Body of pancreas (tissue), 4 donors: ENCODE data around the gene BBX. TPM values are rescaled to one million over a fixed set of nuclear protein-coding genes. Genes with fewer than 3 reads are reported as not detected.

Experiments
- ATAC-seq: fragments of 150-250 bp; one replicate; pipeline ENCODE4 v1.9.1; 2016
- DNase-seq, 4 donors: peaks; one replicate each; pipeline ENCODE4 v3.0.0-alpha.2; 2019
- H3K27ac ChIP-seq, 4 donors: fragments of 200-600 bp; sonication (generic); 1 replicate in 3 of 4; 2 replicates in 1 of 4; pipeline versions ENCODE4 v1.5.1 to v1.6.1; 2016 to 2019; ENCODE audit warnings: mild to moderate bottlenecking in 1 of 4, mixed read lengths in 1 of 4, moderate library complexity in 1 of 4
- H3K27me3 ChIP-seq, 2 donors: fragments of 200-600 bp; sonication (generic); one replicate each; pipeline ENCODE4 v1.6.0; 2016; ENCODE audit warnings: mild to moderate bottlenecking in 1 of 2
- H3K36me3 ChIP-seq, 2 donors: fragments of 200-600 bp; sonication (generic); replicated peaks in 1 of 2; 2 replicates each; pipeline ENCODE4 v1.5.1; 2016; ENCODE audit warnings: low read depth in 2 of 2; ENCODE audit not compliant: insufficient read depth in 1 of 2
- H3K4me1 ChIP-seq: fragments of 200-600 bp; sonication (generic); one replicate; pipeline ENCODE4 v1.6.0; 2016
- H3K4me3 ChIP-seq, 2 donors: fragments of 200-600 bp; sonication (generic); 1 replicate in 1 of 2; 2 replicates in 1 of 2; pipeline ENCODE4 v1.5.1; 2016 to 2019
- H3K9me3 ChIP-seq, 3 donors: fragments of 200-600 bp; sonication (generic); 1 replicate in 2 of 3; 2 replicates in 1 of 3; pipeline ENCODE4 v1.5.1; 2016
- POLR2A ChIP-seq, 3 donors: fragments of 450-650 bp; IDR thresholded peaks; one replicate each; pipeline ENCODE4 v1.6.1; 2016; ENCODE audit warnings: antibody characterized with exemption in 3 of 3, mild to moderate bottlenecking in 2 of 3
- WGBS, 2 donors: methylation state at CpG; one replicate each; pipeline ENCODE4 v1.1.5; 2017; 5-methylcytosine and 5-hydroxymethylcytosine counted together
- intact Hi-C: fragments of 100-400 bp; cut with DNase I; formaldehyde crosslinking; loops from one replicate; pipeline ENCODE4 v1.15.1; 2023
- total RNA-seq, 2 donors: library from RNA; depleted of rRNA; stranded (reverse); fragments of >200 nt; gene quantifications; one replicate each; pipeline ENCODE4 v1.1.0, GENCODE V29; 2016
- TF ChIP-seq, protein P1 (sequence below), 7 experiments: fragments of 450-650 bp in 4 of 7; fragments of 200-600 bp in 3 of 7; sonication (generic) in 3 of 7; IDR thresholded peaks; one replicate each; pipeline ENCODE4 v1.5.1; 2016 to 2019; ENCODE audit warnings: antibody characterized with exemption in 7 of 7

BBX gene
- total RNA-seq, 2 donors from 2014 or later = 17.5 to 28.8 TPM

GRCh38 chr3:107761391-107761790 lies 238.6 kb downstream of the BBX start:
- no peaks in the 10 kb centered on the region for H3K4me1 ChIP-seq
- H3K27ac ChIP-seq = no peak overlapping the region
- ATAC-seq (no peak), DNase-seq (no peak)
- H3K36me3 ChIP-seq = no peaks in the 10 kb centered on the region
- H3K27me3 ChIP-seq = no peaks in the 10 kb centered on the region
- 44 to 51% methylated on average over 2 of the region's 2 CpGs for WGBS, 2 donors
- intact Hi-C loops = no loop called here
- no peaks in the 10 kb centered on the region for H3K9me3 ChIP-seq
- H3K4me3 ChIP-seq = no peak overlapping the region
- no peak for TF ChIP-seq POLR2A (IDR thresholded peaks at IDR 0.05)
- TF ChIP-seq, protein P1, sequence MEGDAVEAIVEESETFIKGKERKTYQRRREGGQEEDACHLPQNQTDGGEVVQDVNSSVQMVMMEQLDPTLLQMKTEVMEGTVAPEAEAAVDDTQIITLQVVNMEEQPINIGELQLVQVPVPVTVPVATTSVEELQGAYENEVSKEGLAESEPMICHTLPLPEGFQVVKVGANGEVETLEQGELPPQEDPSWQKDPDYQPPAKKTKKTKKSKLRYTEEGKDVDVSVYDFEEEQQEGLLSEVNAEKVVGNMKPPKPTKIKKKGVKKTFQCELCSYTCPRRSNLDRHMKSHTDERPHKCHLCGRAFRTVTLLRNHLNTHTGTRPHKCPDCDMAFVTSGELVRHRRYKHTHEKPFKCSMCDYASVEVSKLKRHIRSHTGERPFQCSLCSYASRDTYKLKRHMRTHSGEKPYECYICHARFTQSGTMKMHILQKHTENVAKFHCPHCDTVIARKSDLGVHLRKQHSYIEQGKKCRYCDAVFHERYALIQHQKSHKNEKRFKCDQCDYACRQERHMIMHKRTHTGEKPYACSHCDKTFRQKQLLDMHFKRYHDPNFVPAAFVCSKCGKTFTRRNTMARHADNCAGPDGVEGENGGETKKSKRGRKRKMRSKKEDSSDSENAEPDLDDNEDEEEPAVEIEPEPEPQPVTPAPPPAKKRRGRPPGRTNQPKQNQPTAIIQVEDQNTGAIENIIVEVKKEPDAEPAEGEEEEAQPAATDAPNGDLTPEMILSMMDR (IDR thresholded peaks at IDR 0.05) = no peak

- 95 to 96% methylated on average over 6 of the region's 6 CpGs for WGBS, 2 donors
- Histone ChIP-seq H3K9me3 (no peaks in the 10 kb centered on the region), H3K27ac (no peak overlapping the region), H3K27me3 (no peaks in the 10 kb centered on the region), H3K4me3 (no peak overlapping the region), H3K4me1 (no peaks in the 10 kb centered on the region), H3K36me3 (no peaks in the 10 kb centered on the region)
- intact Hi-C loops = no loop called here
- no peak for DNase-seq
- TF ChIP-seq, protein P1 (IDR thresholded peaks at IDR 0.05) = no peak
- no peak for TF ChIP-seq POLR2A (IDR thresholded peaks at IDR 0.05)
- ATAC-seq = no peak
These were observed 242.8 kb downstream of the BBX start for GRCh38 chr3:107765524-107765923.

DNA sequence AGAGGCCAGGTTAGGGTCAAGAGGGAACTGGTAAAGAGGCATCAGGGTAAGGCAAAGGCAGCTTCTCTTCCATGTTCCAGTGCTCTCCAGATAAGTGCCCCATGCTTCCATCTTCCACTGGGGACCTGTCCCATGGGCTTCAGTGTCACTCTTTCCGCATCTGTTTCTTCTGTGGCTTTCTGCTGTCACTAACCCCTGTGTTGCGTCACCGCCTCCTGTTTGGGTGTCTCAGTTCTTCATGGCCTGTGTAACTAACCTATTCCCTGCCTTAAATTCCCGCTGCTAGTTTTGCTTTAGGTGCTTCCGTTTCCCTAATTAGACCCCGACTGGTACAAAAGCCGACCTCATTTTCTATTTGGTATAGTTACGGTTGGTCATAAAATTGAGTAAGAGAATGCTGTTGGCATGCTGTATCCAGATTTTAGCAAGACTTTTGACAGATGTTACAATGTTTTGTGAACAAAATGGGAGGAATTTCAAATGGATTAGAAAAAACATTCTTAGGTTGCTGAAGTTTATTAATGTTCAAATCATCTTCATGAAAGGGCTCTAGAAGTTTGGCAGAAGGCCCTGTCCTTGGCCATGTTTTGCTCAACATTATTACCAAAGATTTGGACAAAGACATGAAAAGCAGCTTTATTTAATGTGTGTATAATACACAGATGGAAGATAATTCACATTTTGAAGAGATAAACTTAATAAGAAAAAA lies 245.3 kb downstream of the BBX start:
- intact Hi-C loops = no loop called here
- no peak for ATAC-seq
- DNase-seq = no peak
- no peak overlapping the region for H3K4me3 ChIP-seq
- TF ChIP-seq, protein P1 (IDR thresholded peaks at IDR 0.05) = no peak
- TF ChIP-seq POLR2A (IDR thresholded peaks at IDR 0.05) = no peak
- H3K36me3 ChIP-seq = no peaks in the 10 kb centered on the region
- no peaks in the 10 kb centered on the region for H3K4me1 ChIP-seq
- WGBS, 2 donors = 86 to 90% methylated on average over 8 of the region's 8 CpGs
- H3K9me3 ChIP-seq = no peaks in the 10 kb centered on the region
- H3K27ac ChIP-seq = no peak overlapping the region
- no peaks in the 10 kb centered on the region for H3K27me3 ChIP-seq

- TF ChIP-seq, protein P1 (IDR thresholded peaks at IDR 0.05) = no peak
- no peak for TF ChIP-seq POLR2A (IDR thresholded peaks at IDR 0.05)
- 92% methylated on average over 3 of the region's 3 CpGs for WGBS, 2 donors
These were observed 247.1 kb downstream of the BBX start for GRCh38 chr3:107769882-107770281.

GRCh38 chr3:107772016-107772415 lies 249.3 kb downstream of the BBX start:
- H3K9me3 ChIP-seq = no peaks in the 10 kb centered on the region
- TF ChIP-seq, protein P1 (IDR thresholded peaks at IDR 0.05) = no peak
- no peak for TF ChIP-seq POLR2A (IDR thresholded peaks at IDR 0.05)
- no peaks in the 10 kb centered on the region for H3K36me3 ChIP-seq
- intact Hi-C loops = no loop called here
- no peak for DNase-seq
- H3K4me3 ChIP-seq = no peak overlapping the region
- H3K4me1 ChIP-seq = no peaks in the 10 kb centered on the region
- 75 to 81% methylated on average over 6 of the region's 6 CpGs for WGBS, 2 donors
- no peaks in the 10 kb centered on the region for H3K27me3 ChIP-seq
- no peak overlapping the region for H3K27ac ChIP-seq
- no peak for ATAC-seq

More at GRCh38 chr3:107769882-107770281, 247.1 kb downstream of the BBX start:
- DNase-seq (no peak), ATAC-seq (no peak)
- no peaks in the 10 kb centered on the region for H3K36me3 ChIP-seq
- no peak overlapping the region for H3K27ac ChIP-seq
- intact Hi-C loops = no loop called here
- no peaks in the 10 kb centered on the region for H3K27me3 ChIP-seq
- no peak overlapping the region for H3K4me3 ChIP-seq
- H3K9me3 ChIP-seq = no peaks in the 10 kb centered on the region
- H3K4me1 ChIP-seq = no peaks in the 10 kb centered on the region
